NOMO-1 treated with dmso at 0.1 percent for 144 hours (cell line): ENCODE results near the gene DCLK1.

Experiments used
- DNase-seq: peaks from one replicate; lab custom pipeline; 2025; ENCODE audit not compliant: unreplicated experiment; lab: John Stamatoyannopoulos, UW

Gene DCLK1

DNA sequence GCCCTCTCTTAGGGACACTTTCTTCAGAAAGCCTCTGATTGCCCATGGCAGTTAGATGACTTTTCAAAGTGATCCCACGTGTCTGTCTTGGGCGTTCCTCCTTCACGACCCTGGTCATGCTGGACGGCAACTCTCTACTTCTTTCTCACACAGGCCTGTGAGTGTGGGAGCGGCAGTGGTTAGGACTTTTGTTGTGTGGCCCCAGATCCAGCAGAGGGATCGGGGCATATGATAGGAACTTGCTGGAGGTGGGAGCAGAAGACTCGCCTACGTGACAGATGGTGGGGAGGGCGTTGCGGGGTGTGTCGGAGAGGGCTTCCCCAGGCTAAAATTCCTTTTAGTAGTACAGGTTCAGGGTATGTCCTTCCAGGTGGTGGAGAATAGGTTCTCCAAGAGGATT, 365.2 kb downstream of the DCLK1 start:
- no peak for DNase-seq

DNA sequence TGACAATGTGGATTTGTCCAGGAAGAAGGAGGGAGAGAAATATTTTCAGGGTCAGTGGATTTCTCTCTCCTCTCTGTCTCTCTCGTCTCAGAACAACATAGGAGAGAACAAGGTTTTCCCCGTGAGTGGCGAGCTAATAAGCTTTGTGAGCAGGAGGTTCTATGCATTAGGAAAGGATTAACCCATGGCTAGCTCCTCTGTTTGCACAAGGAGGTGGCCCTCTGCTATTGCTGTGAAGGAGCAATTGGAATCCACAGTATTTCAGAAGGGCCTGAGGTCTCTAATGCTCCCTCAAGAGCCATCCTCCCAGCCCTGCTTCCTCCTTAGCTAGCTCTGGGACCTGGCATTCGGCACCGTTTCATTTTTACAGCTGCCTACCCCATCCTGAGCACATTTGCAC, 365.8 kb downstream of the DCLK1 start:
- DNase-seq: no peak

DNA sequence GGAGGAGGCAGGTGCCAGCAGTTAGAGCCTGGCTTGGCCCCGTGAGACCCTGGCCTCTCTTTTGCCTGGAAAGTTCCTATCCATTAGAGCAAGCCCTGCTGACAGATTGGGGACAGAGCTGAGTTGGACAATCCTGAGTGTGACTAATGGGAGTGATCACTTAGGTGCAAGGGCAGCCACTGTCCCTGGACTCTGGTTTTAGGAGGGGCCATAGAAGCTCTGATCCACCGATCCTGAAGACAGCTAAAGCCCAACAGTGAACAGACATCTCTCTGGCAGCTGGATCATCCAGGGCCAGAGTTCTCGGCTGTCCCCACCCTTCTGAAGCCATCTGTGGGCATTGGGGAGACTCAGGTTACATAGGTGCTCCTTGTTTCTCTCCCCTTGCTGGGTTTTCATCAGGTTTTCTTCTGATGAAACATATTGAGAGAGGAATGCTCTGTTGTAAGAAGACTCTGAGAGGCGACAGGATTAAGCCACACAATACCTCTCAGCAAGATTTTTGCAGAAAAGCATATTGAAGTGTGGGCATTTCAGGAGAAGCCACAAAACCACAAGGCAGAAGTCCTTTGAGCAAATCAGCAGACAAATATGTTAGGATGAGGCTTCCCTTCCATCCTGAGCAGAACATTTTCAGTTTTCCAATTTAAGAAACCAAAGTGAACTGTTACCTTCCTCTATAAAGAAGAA, 366.7 kb downstream of the DCLK1 start:
- DNase-seq: no peak

DNA sequence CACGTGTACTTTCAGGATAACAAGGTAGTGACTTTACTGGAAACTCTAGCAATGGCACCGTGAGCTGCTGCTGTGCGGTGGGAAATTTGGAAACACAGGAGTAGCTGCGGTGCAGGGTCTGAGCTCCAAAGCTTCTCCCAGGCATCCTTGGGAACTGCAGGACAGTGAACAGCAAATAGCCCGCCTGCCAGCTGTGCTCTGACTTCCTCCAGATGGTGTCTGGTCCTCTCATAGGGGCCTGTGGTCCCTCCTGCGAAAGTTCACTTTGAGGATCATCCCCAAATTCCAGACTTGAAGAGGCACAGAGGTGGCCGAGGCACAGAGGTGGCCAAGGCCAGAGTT, 367.4 kb downstream of the DCLK1 start:
- DNase-seq: no peak

DNA sequence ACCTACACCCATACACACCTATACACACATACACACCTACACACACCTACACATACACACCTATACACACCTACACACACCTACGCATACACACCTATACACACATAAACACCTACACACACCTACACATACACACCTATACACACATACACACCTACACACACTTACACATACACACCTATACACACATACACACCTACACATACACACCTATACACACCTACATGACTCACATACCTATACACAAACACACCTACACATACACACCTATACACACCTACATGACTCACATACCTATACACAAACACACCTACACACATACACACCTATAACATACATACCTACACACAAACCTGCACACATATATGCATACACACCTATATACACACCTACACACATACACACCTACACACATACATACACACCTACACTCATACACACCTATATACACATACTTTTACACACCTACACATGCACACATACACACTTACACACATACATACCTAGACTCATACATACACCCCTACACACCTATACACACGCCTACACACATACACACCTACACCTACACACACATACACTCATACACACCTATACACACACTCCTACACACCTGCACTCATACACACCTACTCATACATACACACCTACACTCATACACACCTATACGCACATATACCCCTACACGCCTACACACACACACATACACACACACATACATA, 368.0 kb downstream of the DCLK1 start:
- no peak for DNase-seq

DNA sequence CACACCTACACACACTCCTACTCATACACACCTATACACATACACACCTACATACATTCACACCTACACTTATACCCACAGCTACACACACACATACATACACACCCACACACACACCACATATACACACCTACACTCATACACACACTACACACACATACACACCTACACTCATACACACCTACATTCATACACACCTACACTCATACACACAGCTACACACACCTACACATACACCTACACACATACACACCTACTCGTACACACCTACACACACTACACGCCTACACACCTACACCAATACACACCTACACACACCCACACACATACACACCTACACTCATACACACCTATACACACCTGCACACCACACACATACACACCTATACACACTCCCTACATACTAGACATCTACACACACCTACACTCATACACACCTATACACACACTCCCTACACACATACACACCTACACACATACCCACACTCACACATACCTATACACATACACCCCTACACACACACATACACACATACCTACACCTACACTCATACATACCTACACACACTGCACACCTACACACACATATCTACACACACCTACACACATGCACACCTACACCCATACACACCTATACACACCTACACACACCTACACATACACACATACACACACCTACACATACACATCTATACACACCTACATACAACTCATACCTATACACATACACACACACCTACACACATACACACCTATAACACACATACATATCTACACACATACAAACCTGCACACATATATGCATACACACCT, 369.5 kb downstream of the DCLK1 start:
- no peak for DNase-seq

DNA sequence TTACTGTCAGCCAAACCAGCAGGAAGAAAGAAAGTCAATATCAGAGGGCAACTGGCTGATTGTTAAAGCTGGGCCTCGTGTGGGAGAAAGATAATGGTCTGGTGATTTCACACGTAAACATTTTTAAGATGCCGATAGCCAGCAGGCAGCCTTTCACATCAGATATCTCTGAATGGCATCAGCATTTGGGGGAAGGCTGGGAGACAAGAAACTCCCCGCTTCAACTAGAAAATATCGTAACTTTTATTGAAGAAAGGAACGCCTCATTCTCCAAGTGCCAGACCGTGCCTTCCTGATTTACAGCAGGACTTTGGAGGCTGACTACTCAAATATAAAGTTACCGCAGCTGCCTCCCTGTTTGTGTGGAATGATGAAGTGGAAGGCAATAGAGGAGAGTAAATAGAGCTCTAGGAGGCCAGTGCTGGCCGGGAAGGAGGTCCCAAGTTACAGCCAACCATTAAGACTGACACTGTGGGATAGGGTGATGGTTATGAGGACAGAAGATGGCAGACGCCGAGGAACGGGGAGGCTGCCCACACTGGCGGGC, 370.4 kb downstream of the DCLK1 start:
- no peak for DNase-seq

DNA sequence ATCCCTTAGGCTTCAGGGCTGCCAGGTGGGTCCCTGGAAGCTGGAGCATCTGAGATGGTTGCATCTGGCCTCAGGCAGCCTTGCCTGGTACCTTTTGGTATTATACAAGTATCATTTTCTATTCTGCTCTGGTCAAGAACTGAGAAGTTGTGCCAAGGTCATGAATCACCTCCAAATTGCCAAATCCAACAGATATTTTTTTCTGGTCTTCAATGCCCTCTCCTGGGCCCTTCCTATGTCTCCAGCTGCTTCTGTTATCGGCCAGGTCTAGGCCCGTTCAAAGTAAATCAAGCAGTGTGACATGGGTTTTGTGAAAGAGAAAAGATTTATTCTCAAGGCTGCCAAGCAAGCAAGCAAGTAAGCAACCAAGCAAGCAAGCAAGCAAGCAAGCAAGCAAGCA, 383.6 kb downstream of the DCLK1 start:
- DNase-seq: no peak

DNA sequence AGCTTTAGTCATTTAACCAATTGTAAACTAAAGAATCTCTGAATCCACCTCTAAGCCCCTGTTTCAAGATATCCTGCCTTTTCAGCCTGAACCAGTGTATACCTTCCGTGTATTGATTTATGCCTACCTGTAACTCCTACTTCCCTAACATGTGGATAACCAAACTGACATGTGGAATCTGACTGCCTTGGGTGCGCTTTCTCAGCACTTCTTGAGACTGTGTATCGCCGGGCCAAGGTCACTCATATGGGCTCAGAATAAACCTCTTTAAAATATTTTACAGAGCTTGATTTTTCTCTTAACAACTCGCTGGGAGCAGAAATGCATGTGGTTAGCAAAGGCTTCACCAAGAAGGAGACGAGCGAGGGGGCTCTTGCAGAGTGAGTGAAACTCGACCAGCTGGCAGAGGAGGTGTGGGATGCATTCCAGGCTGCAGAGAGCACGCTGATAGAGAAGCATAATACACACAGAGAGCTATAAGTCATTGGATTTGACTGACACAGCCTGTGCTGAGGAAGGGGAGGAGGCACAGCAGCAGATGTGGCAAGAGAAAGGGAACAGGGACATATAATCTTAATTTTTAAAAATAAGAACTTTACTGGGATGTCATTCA, 386.5 kb downstream of the DCLK1 start:
- DNase-seq: no peak

DNA sequence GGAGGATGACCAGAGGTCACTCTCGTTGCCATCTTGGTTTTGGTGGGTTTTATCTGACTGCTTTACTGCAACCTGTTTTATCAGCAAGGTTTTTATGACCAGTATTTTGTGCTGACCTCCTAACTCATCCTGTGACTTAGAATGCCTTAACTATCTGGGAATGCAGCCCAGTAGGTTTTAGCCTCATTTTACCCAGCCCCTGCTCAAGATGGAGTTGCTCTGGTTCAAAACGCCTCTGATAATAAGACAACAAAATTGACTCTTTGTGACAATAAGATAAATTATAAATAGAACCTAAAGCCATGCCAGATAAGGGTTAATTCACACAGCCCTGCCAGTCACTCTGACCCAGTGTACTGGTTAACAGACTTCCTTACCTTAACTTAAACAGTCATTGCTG, 387.0 kb downstream of the DCLK1 start:
- DNase-seq: no peak

DNA sequence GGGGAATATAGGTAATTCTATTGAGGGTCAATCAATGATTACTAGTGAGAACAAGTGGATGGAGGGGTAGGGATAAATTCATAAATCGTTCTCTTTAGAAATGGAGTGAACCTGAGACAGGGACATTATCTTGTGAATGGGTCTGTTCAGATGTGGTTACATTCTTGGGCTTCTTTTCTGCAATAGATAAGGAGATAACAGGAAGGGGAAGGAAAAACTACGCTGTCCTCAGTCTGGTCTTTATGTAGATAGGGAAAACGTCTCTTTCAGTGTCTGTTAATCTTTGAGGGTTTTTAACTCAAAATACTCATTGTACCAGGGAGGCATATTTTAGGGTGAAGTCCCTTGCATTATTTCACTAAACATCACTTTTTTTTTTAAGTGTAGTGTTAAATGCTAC, 388.0 kb downstream of the DCLK1 start:
- no peak for DNase-seq

DNA sequence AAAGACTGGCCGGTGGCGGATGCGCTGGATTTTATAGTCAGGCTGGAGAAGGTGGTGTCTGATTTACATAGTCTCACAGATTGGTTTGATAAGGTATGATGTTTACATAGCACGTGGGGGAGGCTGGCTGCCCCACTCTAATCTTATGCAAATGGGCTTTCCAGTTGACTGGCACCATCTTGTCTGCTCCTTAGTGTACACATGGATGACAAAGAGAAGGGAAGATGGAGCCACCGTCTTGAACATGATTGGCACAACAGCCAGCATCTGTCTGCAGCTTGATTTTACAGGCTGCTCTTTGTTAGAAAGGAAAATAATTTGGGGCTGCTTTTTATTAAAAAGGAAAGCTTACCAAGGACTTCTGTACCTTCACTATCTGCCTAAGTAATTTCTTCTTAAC, 389.5 kb downstream of the DCLK1 start:
- DNase-seq: no peak

DNA sequence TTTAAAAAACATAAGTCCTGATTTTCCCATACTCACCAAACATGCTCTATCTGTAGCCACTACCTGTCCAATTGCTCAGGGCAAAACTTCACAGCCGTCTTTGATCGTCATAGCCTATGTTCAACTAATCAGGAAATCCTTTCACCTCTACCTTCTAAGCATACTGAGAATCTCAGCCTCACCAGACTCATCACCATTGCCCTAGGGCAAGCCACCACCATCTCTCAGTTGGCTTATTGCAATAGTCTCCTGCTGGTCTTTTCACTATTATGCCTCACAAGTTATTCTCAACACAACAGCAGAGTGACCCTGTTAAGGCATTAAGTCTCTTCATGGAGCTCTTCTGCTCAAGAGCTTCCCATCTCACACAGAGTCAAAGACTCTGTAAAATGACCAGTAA, 394.3 kb downstream of the DCLK1 start:
- no peak for DNase-seq

DNA sequence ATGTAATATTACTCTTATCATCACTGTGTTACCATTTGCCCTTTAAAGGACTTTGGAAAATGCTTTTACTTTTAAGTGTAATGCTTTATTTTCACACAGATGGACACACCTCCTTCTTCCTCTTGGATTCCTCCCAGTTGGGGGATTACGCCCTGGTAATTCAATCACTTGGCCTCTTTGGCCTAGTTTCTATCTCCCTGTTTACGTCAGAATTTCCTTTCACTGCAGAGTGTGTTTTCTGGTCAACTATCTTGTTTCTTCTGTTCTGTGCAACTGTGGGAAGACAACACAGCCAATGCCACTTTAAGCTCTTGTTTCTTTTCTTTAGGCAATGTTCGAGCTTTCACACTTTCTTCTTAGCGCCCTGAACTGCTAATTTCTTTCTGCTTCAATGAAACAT, 397.4 kb downstream of the DCLK1 start:
- DNase-seq: no peak

DNA sequence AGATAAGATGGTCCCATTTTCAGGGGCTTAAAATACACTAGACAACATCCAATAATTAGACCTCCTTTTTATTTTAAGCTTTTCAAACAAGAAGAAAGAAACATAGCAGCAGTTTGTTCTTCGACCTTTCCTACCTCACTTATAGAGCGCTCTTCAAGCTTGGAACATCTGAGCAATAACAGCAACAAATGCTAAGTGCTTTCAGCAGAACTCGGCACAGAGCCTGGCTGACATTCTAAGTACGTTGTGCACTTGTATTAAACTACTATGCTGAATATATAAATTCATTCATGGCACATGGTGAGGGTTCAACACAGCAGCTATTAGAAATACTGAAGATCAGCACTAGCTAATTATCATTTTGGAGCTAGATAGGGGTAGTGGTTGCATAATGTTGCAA, 398.6 kb downstream of the DCLK1 start:
- DNase-seq: no peak

DNA sequence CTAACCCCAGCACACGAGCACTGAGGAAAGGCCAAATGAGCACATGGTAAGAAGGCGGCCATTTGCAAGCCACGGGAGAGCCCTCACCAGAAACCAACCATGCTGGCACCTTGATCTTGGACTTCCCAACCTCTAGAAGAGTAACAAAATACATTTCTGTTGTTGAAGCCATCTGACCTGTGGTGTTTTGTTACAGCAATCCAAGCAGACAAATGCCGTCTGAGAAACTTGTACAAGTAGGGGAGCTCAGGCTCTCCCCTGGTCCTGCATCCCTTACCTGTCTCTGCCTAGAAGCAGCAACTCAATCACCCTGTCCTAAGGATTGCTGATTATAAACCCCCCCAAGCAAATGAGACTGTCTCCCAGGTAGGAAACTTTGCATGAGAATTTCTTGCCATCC, 399.7 kb downstream of the DCLK1 start:
- DNase-seq: no peak

DNA sequence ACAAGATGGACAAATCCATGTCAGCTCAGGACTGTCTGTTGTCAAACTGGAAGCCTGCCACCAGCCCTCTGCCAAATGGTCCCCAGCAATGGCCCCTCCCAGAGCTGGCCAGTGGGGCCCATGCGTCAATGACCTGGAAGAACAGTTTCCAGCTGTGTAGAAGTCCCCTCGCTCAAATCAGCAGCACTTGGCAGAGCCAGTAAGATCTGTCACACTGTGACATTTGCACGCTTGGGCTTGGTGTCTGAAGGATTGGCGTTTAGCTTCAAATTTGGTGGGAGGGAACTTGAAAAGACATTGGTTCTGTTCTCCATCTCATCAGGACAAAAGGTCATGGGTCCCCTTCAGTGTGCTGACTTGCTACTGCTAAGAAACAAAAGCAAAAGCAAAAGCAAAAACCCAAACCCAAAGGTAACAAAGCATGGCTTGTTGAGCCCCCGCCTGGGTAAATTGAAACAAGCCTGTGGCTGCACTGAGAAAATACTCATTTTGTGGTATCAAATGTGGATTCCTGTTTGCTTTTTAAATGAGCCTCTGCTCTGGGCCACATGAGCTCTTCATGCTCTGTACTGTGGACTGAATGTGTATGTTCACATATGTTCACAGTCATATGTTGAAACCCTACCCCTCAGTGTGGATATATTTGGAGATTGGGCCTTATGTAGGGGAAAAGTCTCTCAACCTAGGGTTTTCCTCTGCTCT, 401.1 kb downstream of the DCLK1 start:
- no peak for DNase-seq

DNA sequence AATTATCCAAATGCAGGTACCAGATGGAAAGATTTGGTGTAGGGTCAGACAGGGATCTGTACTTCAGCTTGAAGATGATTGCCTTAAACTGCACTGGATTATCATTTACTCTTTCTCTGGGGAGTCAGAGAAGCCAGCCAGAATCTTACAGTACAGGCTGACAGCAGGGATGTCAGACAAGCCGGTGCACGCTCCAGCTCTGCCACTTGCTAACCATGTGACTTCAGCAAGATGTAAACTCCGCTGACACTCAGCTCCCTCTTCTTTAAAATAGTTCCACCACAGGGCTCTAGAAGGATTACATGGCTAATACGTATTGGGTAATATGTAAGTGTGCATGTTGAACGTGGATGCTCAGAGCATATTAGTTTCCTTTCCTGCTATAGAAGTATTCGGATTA, 403.3 kb downstream of the DCLK1 start:
- no peak for DNase-seq

DNA sequence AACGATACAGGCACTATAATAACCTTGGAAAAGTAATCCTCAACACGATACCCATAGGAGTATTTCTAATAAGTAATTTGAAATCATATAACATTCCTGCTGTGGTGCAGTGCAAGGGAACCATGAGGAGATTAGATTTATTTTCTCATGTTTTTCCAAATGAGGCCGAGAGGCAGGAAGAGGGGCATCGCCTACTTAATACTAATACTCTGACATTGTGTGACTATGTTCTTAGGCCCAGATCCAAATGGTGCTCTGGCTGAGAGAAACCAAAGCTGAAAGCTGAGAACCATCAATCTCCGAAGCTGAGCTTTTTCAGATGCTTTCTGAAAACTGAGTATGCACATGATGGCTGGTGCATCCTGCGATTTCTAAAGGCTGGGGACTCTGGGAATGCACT, 406.7 kb downstream of the DCLK1 start:
- DNase-seq: no peak

DNA sequence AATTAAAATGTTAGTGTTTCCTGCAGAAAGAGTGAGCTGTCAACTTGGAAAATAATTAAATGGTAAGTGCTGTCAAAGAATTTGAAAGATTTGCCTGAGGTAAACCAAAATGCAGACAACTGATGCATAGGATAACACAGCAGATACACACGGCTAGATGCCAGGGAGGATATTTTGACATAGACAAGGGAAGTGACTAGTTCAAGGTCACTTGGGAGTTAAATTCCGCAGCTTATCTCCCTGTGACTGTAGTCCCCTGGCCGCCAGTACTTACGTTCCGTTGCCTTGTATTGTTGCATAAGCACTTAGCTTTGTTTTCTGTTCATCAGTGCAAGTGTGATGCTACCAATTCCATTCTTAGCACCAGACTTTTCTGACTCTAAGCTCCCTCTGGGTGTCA, 407.4 kb downstream of the DCLK1 start:
- no peak for DNase-seq

DNA sequence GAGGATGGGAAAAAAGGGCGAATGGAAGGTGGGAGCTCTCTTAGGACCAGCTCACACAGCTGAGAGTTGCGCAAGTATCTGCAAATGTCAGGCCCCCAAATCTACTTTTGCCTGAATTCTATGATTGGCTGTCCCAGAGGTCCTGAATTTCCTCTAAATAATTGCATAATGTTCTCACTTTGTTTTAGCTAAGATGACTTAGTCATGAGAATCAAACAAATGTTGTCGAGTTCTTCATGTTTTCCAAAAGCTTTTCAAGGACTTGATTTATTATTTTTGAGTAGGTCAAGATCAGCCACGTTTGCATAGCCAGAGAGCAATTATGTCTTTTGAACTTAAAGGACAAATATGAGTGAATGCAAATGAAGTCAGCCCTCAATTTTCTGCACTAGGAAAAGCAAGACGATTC, 408.1 kb downstream of the DCLK1 start:
- DNase-seq: no peak
